HG02973 (cell line): Measurements from ENCODE around the gene GPD2.
A peak's percentile ranks its signal among the peaks of the same experiment; 100 is the strongest.

ENCODE experiments used
- ATAC-seq: cut with Tn5 transposase; IDR thresholded peaks from one replicate; pipeline ENCODE4 v1.9.1; 2021; ENCODE audit warnings: moderate library complexity; ENCODE audit not compliant: unreplicated experiment

Gene GPD2

GRCh38 chr2:156435718-156436496, at the start of gene GPD2:
Gene GPD2 (plus strand): TSS chr2:156436379. CDS start chr2:156476106, 39,727 bp downstream.
- ATAC-seq = peak; percentile 53

- ATAC-seq = no peak
Measured at GRCh38 chr2:156394033-156394741, 42.0 kb upstream of the GPD2 start.

GRCh38 chr2:156396126-156396525, 40.1 kb upstream of the GPD2 start:
- ATAC-seq = peak; percentile 31

GRCh38 chr2:156397229-156397628, 39.0 kb upstream of the GPD2 start:
- no peak for ATAC-seq

- ATAC-seq = no peak
Measured at GRCh38 chr2:156398176-156398575, 38.0 kb upstream of the GPD2 start.

- no peak for ATAC-seq
Measured at GRCh38 chr2:156399224-156399949, 36.8 kb upstream of the GPD2 start.

GRCh38 chr2:156399950-156400705, 36.1 kb upstream of the GPD2 start:
- ATAC-seq = peak; percentile 27

GRCh38 chr2:156400706-156401678, 35.2 kb upstream of the GPD2 start:
- ATAC-seq = peak; percentile 62

GRCh38 chr2:156401861-156402260, 34.3 kb upstream of the GPD2 start:
- no peak for ATAC-seq

- no peak for ATAC-seq
Measured at GRCh38 chr2:156405586-156405985, 30.6 kb upstream of the GPD2 start.

GRCh38 chr2:156411835-156412234, 24.3 kb upstream of the GPD2 start:
- no peak for ATAC-seq

- ATAC-seq = no peak
Measured at GRCh38 chr2:156421851-156422250, 14.3 kb upstream of the GPD2 start.

GRCh38 chr2:156423674-156424282, 12.4 kb upstream of the GPD2 start:
- no peak for ATAC-seq

- no peak for ATAC-seq
Measured at GRCh38 chr2:156427074-156427473, 9.1 kb upstream of the GPD2 start.

- ATAC-seq = no peak
Measured at GRCh38 chr2:156429211-156429610, 7.0 kb upstream of the GPD2 start.

- no peak for ATAC-seq
Measured at GRCh38 chr2:156430236-156430979, 5.8 kb upstream of the GPD2 start.

GRCh38 chr2:156430980-156431358, 5.2 kb upstream of the GPD2 start:
- ATAC-seq = peak; percentile 74

- no peak for ATAC-seq
Measured at GRCh38 chr2:156434461-156435291, 1.5 kb upstream of the GPD2 start.
